Activated CD4-positive, CD25-positive, alpha-beta regulatory T cell treated with anti-CD3 and anti-CD28 coated beads, Interleukin-2, amount 50 U/mL, for 24 hours (primary cell): ENCODE measurements around the gene OR2M4.
"Not testable (repeated sequence)": the region's sequence is repeated elsewhere in the genome, so short reads cannot be mapped to it uniquely, and the experiment has no call there.

ENCODE experiments used
- ATAC-seq, 2 donors: fragments of 150-1000 bp; cut with Tn5 transposase; one replicate each; pipeline ENCODE4 v1.10.0; 2021; ENCODE audit warnings: mild to moderate bottlenecking in 1 of 2, moderate library complexity in 1 of 2

Gene OR2M4, protein sequence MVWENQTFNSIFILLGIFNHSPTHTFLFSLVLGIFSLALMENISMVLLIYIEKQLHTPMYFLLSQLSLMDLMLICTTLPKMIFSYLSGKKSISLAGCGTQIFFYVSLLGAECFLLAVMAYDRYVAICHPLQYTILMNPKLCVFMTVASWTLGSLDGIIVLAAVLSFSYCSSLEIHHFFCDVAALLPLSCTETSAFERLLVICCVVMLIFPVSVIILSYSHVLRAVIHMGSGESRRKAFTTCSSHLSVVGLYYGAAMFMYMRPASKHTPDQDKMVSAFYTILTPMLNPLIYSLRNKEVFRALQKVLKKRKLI

DNA sequence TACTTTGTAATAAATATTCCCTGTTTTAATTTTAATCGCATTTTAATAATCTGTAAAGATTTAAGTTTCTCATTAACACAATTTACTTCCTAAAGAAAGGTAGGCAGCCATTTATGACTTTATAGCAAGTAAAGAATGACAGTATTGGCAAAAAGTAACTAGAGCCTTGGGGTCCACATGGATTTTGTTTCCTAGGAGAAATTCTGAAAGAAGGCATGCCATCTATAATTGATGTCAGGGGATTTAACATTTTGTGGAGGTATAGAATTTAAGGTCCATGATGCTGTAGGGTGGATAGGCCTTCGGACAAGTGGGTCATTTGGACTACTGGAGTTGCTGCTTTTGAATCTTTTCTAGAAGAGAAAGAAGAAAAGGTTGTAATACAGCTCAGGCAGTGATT is at the start of gene OR2M4:
OR2M4 (plus strand) TSS at position 301 of the 400 bp plus-strand sequence. CDS start 7,512 bp downstream, outside the sequence.
- ATAC-seq: no peak

DNA sequence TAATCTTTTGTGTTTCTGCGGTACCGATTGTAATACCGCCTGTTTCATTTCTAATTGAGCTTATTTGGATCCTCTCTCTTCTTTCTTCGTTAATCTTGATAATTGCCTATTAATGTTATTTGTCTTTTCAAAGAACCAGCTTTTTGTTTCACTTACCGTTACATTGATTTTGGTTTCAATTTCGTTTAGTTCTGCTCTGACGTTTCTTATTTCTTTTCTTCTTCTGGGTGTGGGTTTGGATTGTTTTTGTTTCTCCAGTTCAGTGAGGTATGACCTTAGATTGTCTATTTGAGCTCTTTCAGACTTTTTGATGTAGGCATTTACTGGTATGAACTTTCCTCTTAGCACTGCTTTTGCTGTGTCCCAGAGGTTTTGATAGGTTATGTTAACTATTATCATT is 47.2 kb upstream of the OR2M4 start:
- ATAC-seq: no peak

DNA sequence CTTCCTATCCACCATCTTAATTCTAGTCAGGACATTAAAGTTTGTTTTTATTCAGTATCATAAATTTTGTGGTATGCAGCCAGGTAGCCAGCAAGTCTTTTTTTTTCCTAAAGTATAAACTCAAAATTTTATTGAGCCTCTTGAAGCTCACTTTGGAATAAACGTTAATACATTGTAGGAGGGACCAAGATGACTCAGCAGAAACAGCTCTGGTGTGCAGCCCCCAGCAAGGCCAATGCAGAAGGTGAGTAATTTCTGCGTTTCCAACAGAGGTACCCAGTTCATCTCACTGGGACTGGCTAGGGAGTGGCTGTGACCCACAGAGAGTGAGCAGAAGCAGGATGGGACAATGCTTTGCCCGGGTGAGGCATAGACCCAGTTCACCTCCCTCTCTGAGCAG is 43.9 kb upstream of the OR2M4 start:
- no peak for ATAC-seq

DNA sequence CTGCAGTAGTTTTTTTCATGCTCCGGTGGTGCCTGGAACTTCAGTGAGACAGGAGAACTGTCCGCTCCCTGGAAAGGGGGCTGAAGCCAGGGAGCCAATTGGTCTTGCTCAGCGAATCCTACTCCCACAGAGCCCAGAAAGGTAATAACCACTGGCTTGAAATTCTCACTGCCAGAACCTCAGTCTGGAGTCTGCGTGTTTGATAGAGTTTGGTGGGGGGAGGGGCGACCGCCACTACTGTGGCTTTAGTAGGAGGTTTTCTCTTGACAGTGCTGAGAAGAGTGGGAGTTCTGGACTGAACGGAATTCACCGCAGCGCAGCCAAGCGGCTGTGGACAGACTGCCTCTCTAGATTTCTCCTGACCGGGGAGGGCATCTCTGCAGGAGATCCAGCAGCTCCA is 42.2 kb upstream of the OR2M4 start:
- no peak for ATAC-seq

DNA sequence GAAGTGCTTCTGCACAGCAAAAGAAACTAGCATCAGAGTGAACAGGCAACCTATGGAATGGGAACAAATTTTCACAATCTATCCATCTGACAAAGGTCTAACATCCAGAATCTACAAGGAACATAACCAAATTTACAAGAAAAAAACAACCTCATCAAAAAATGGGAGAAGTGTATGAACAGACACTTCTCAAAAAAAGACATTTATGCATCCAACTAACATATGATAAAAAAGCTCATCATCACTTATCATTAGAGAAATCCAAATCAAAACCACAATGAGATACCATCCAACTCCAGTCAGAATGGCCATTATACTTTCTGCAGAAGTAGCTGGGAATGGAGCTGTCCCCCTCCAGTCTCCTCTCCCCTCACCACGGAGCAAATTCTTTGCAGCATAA is 37.1 kb upstream of the OR2M4 start:
- no peak for ATAC-seq

DNA sequence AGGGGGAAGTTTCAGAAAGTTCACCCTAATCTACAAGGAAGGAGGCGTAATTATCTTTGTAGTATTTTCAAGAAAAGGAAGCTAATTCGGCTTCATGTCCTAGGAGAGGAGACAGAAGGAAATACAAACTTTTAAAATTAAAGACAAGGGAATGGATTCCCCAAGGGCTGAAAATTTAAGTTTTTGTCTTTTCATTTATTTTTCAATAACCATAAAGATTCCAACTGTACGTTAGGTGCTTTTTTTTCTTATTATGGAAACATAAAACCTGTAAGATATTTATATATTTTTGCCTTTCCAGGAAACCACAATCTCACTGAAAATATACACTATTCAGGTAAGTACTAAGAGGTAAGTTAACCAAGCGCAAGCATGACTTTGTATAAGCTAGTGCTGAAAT is 34.3 kb upstream of the OR2M4 start, which contains the start of gene OR2M3:
OR2M3 (plus strand) TSS at position 301 of the 400 bp plus-strand sequence. CDS start 5,803 bp downstream, outside the sequence.
- ATAC-seq: no peak

DNA sequence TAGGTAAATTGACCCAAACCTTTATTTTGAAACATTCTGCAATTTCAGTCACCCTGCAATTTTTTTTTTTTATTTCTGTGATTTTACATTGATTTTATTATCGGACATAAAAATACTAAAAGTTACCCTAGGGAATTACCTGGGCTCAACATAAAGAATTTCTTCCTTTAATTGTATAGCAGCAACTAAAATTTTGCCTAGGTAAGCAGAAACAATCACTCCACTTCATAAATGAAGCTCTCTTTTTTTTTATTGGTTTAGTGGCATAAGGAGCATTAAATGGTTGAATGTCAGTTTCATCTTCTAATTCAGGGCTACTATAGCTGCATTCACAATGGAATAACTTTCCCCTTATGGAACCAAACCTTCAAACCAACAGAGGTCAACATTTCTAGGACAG is 15.3 kb upstream of the OR2M4 start:
- ATAC-seq: no peak

DNA sequence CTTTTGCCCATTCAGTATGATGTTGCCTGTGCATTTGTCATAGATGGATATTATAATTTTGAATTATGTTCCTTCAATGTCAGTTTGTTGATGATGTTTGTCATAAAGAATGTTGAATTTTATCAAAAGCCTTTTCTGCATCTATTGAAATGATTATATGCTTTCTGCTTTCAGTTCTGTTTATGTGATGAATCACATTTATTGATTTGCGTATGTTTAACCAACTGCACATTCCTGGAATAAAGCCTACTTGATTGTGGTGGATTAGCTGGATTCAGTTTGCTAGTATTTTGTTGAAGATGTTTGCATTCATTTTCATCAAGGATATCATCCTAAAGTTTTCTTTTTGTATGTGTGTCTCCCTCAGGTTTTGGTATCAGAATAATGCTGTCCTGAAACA is 5.7 kb upstream of the OR2M4 start:
- ATAC-seq: no peak

DNA sequence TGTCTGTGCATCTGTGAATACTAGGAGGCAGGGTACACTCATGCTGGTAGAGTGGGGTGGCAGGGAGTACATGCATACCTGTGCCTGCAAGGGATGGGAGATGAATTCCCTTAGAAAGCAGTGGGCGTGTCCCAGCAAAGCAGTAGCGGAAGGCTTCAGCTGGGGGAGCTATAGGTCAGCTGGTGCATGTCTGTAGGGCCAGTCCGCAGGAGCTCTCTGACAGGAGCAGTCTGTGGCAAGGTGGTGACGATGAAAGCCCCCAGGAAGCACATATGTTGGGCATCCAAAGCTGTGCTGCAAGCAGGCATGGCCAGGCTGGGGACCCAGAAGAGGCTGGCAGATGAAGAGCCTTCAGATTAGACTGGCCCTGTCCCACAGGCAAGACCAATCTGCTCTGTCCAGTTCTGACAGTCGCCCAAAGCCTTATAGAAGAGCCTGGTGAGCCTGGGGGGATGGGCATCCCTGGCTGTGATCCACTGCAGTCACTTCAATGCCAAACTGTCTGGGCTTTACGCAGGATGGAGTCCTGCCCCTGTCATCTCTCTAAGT is 1.8 kb upstream of the OR2M4 start:
- no peak for ATAC-seq

DNA sequence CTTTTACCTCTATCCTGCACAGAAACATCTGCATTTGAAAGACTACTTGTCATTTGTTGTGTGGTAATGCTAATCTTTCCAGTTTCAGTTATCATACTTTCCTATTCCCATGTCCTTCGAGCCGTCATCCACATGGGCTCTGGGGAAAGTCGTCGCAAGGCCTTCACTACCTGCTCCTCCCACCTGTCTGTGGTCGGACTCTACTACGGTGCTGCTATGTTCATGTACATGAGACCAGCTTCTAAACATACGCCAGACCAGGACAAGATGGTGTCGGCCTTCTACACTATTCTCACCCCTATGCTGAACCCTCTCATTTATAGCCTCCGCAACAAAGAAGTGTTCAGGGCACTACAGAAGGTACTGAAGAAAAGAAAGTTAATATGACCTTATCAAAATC is 8.3 kb downstream of the OR2M4 start:
- ATAC-seq: no peak

DNA sequence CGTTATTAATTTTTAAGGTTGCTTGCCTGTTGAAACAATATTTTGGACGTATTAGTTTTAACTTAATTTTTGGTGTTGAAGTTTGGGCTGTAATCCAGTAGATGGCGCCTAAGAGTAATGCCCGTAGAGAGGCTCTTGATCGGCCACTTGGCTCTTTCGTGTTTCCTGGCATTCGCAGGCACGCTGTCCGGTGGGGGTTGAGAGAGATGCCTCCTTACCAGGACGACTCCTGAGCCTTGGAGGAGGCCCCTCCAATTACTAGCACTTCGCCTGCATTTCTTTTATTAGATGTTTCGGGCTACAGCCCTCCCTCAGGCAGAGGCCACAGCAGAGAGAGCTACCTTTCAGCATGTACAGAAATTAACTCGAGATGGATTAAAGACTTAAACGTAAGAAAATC is 12.0 kb downstream of the OR2M4 start:
- ATAC-seq: no peak

DNA sequence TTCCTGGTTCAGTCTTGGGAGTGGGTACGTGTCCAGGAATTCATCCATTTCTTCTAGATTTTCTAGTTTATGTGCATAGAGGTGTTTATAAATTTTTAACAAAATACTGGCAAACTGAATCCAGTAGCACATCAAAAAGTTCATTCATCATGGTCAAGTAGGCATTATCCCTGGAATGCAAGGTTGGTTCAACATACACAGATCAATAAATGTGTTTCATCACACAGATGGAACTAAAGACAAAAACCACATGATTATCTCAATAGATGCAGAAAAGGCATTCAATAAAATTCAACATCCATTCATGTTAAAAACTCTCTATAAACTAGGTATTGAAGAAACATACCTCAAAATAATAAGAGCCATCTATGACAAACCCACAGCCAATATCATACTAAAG is 28.1 kb downstream of the OR2M4 start:
- ATAC-seq: not testable (repeated sequence)

DNA sequence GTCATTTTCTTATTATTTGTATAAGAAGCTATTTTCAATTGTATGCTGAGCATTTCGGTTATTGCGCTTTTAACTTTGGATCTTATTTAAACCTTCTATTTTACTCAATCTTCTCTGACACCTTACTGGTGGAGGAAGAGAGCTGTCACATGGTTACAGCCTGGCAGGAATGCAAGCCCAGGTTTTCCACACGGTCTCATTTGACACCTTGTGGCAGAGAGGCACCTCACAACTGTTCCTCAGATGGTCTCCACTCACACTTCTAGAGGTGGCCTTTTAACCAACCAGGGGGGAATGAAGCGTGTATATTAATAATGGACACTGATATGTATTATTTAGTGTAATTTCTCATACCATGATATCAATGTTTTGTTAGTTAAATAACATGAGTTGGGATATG is 37.0 kb downstream of the OR2M4 start:
- ATAC-seq: no peak

DNA sequence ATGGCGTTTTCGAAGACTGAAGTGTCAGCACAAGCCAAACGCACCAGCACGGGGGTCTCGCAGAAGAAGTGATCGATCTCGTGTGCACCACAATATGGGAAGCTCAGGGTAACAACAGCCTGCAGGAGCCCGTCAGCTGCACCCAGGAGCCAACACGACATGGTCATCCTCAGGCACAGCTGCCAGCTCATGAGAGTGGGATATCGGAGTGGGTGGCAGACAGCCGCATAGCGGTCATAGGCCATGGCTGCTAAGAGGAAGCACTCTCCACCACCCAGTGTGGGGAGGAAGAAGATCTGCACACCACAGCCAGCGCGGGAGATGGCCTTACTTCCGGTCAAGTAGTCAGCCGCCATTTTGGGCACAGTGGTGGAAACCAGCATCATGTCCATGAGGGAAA is 42.0 kb downstream of the OR2M4 start:
- ATAC-seq: not testable (repeated sequence)

DNA sequence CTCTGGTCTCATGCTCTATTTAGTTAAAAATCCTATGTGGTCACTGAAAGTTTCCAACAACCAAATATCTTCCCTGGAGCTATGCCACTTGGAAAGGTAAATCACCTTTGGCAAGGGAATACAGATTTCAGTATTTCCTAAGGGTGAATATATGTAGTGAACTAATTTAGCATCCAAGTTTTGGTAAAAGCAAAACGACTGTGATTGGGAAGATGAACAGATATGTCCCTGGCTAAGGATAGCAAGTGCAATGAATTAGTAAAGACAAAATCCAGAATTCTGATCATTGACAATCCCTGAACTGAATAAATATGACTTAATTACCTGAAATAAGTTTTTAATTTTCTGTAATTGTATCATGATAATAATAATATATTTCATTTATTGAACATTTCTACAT is 46.7 kb downstream of the OR2M4 start, which contains the start of gene OR2T33:
OR2T33 (minus strand) TSS at position 101 of the 400 bp plus-strand sequence. CDS start 4,162 bp downstream, outside the sequence.
- ATAC-seq: no peak

DNA sequence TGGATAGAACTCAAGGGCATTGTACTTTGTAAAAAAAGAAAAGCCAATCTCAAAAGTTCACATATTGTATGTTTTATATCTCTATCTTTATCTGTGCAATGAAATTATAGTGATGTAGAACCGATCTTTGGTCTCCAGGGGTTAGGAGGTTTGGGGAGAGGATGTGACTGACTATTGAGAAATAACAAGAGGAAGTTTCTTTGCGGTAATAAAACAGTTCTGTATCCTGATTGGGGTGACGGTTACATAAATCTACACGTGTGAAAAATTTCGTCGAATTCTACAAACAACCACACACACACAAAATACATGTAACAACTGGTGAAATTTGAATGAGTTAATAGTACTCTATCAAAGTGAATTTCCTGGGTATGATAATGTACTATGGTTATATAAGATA is 57.2 kb downstream of the OR2M4 start:
- no peak for ATAC-seq
